ENCODE data around the gene PRDM13.
"Not testable (repeated sequence)": the region's sequence is repeated elsewhere in the genome, so short reads cannot be mapped to it uniquely, and the experiment has no call there.

PRDM13 gene

GRCh38 chr6:99604166-99605073 is 2.2 kb upstream of the PRDM13 start:
- FAIRE-seq, result no peak

DNA sequence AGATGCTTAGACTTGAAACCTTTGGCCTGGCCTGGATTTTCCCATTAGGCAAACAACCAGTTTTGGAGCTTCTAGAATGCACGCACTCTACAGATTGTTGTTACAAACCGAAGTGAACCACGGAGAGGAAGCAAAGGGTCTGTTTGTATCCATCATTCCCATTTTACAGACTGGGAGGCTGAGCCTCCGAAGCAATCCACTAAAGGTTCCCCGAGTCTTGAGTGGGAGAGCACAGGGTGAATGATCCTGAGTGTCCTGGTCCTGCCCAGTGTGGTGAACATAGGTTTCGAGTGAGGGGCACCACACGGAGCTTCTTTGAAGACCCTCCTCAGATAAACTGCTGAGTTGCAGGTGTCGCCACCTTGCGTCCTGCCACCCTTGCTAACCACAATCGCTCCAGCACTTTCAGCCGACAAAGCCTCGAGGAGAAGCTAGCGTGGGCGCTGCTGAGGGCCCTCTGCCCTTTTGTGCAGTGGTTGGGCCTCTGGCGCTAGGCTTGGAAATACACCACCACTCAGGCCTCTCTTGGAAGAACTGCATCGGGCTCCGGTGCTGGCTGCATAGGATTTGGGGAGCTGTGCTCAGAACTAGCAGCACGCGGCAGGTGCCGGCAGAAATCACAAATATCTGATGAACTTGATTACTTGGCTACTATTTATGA is 1.4 kb upstream of the PRDM13 start:
- FAIRE-seq, result no peak

DNA sequence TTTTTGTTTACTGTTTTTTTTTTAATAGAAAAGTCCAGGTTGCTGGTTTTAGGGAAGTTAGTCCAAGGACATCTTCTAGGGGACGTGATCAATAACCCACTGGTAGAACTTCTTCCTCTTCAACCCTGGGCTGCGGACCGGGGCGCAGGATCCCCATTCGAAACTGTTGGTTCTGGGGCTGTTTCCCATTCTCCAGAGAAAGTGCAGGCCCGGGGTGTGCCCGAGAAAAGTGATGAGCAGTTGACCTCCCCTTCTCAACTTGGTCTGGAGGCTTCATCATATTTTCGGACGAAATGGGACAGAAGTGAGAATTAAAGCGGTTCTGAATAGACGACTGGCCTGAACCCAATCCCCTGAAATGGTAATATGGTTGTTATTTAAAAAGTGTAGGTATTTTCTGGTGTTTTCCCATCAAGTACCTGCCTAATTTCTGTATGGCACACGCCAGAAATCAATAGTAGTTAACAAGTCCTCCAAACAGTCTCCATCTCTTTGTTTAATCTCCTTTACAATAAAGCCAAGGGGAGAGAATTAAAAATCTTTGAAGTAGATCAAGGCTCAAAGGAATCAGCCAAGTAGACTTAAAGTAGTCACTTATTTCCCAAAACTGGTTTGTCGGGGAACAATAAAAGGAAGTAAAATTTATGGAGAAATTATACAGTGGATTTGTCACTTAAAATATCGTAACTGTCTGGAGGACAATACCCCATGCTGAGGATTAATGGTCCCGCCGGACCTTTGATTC is 550 bp upstream of the PRDM13 start:
- no peak for FAIRE-seq

GRCh38 chr6:99607416-99608036 is 893 bp downstream of the PRDM13 start:
- no peak for FAIRE-seq

- FAIRE-seq, result no peak
Measured at GRCh38 chr6:99608059-99608885, 1.6 kb downstream of the PRDM13 start.

GRCh38 chr6:99608886-99609482 is 2.4 kb downstream of the PRDM13 start:
- FAIRE-seq, result no peak

DNA sequence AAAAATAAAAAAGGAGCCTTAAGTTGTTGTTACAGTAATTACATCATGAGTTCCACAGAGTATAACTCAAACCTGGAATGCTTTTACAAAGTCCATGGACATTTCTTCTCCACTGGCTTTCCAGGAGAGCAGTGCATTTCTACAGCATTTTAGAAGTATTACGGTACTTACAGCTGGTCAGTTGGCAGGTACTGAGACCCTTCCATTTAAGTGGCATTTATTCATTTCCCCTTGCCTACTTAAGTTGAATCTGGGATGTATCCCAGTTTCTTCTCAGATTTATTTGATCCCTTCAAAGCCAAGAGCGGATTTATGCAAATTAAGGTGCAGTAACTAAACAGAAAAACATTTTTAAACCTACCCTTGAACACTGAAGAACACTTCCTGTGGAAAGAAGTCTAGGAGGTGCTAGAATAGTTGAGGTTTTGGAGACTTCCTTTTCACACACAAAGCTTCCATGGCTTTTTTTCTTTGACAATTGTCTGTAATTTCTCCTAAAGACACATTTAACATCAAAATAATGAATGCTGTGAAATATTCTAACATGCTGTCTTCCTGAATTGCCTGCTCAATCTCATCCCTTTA is 3.4 kb downstream of the PRDM13 start:
- FAIRE-seq, result no peak

DNA sequence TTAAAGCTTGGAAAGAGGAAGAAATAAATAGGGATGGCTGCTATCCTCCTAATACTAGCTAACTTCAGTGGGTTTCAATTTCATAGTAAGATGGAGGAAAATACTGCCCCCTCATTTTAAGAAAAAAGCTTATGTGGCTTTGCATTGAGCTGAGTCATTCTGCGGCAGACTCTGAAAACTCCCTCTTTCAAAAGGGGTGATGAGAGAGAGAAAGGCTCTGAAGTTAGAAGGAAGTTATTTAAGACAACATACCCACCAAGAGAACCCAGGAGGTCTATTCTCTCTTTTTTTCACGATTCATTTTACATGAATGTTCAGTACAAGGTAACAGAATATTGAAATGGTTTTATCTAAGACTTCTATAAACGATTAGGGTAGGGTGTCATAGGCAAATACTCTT is 4.5 kb downstream of the PRDM13 start:
- no peak for FAIRE-seq

- no peak for FAIRE-seq
Measured at GRCh38 chr6:99612551-99613408, 6.1 kb downstream of the PRDM13 start.

DNA sequence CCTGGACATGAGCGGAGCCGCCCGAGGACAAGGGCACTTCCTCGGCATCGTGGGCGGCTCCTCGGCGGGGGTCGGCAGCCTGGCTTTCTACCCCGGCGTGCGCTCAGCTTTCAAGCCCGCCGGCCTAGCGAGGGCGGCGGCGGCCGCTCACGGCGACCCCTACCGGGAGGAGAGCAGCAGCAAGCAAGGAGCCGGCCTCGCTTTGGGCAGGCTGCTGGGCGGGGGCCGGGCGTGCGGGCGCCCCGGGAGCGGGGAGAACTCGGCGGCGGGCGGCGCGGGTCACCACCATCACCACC is 6.7 kb downstream of the PRDM13 start:
- FAIRE-seq, result no peak

DNA sequence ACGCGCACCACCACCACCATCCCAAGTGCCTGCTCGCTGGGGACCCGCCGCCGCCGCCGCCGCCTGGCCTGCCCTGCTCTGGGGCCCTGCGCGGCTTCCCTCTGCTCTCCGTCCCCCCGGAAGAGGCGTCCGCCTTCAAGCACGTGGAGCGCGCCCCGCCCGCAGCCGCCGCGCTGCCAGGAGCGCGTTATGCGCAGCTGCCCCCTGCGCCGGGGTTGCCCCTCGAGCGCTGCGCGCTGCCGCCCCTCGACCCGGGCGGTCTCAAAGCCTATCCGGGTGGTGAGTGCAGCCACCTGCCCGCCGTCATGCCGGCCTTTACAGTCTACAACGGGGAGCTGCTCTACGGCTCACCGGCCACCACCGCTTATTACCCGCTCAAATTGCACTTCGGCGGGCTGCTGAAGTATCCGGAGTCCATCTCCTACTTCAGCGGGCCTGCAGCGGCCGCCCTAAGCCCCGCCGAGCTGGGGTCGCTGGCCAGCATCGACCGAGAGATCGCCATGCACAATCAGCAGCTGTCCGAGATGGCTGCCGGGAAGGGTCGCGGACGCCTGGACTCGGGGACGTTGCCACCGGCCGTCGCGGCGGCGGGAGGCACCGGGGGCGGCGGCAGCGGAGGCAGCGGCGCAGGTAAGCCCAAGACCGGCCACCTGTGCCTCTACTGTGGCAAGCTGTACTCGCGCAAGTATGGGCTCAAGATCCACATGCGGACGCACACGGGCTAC is 7.2 kb downstream of the PRDM13 start:
- FAIRE-seq, result no peak

- no peak for FAIRE-seq
Measured at GRCh38 chr6:99614430-99615186, 8.0 kb downstream of the PRDM13 start.

GRCh38 chr6:99617131-99617530 is 10.5 kb downstream of the PRDM13 start:
- no peak for FAIRE-seq

DNA sequence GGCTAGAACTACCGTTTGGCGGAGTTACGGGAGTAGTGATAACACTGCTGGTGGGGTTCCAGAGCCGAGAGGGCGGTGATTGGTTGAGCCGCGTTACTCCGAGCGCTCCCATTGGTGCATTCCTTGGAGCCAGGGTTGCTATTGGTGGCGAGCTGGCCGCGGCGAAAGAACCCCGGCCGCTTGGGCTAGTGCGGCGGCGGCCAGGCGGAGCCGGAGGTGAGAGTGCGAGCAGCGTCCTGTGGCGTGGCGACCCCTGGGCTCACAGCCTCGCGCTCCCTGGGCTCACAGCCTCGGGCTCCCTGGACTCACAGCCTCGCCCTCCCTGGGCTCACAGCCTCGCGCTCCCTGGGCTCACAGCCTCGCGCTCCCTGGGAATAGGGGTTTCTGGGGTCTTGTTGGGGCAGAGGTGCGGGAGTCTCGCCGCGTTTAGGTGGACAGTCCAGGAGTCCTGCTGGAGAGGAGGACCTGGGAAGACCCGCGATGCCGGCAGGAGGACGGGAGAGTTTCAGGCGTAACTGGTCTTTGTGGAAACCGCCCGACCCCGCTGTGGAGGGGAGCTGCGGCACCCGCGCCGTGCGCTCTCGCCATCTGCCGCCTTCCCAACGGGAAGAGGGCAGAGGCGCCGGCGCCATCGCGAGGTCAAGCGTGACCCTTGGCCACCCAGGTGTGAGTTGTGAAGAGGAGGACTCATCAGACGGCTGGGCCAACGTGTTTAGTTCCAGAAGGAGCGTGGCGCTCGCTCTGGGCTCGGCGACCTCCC is 12.2 kb downstream of the PRDM13 start:
- no peak for FAIRE-seq

DNA sequence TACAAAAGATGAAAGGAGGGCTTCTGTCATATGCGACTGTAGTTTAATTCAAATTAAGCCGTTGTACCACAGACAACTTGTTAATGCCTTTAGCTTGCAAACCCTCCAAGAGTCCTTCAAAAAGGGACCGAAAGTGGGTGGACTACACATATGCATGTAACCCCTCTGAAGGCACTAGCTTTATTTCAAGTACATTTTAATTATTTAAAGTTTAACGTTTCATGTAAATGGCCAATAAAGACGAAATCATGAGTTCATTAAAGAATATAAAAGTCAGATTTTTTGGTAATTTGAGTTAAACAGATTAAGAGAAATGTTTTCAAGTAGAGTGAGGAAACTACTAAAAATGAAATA is 12.8 kb downstream of the PRDM13 start:
- FAIRE-seq, result no peak

- FAIRE-seq, result not testable (repeated sequence)
Measured at GRCh38 chr6:99622044-99622443, 15.4 kb downstream of the PRDM13 start.

DNA sequence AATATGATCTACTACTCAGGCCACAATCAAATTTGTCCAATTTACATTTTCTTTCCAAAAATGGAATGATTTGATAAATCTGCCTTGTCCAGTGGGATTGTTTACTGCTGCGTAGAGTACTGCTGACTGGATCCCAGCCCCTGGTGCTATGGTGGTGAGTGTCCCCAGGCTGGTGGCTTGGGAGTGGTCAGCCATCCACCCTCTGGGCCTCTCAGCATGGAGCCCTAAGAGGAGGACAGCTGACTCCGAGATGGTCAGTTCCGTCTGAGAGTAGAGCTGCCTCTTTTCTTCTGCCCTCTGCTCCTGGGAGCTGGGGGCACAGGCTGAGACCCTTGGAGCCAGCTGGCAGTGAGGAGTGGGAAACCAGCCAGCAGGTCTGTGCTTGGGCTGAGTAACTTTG is 22.7 kb downstream of the PRDM13 start:
- no peak for FAIRE-seq

GRCh38 chr6:99637629-99638028 is 31.0 kb downstream of the PRDM13 start:
- no peak for FAIRE-seq

Measured in islet of Langerhans (tissue), 1 donor.